ENCODE results near the gene MYLK4.

DNA sequence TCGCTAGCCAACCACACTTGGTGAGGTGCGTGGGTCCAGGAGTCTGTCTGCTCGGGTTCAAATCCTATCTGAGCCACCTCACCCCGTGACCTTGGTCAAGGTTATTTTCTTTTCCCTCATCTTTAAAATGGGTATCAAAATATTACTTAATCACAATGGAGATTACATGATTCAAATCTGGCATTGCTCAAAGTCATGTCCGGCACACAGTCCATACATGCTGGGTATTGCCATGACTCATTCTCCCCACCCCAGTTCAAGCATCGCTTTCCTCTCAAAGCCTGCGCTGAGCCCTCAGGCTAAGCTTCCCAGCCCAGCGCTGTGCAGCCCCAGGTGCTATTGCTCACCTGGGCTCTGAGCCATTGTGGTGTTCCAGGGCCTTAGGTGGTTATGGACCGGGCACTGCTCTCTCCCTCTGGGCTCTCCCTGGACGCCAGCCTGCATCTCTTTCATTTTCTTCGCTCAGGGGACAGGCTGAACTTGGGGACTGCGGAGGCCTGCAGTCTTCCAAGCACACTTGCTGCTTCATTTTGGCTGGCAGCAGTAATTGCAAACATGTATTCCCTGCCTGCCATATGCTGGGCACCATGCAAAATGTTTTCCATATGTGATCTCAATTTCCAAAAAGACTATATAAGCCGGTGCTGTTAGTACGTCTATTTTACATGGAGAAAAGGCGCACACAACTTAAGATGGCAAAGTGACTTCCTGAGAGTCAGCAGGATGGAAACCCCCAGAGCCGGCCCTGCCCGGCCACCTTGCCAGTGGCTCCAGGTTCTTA lies 41.8 kb upstream of the MYLK4 start:
- TF ChIP-seq, protein P1, sequence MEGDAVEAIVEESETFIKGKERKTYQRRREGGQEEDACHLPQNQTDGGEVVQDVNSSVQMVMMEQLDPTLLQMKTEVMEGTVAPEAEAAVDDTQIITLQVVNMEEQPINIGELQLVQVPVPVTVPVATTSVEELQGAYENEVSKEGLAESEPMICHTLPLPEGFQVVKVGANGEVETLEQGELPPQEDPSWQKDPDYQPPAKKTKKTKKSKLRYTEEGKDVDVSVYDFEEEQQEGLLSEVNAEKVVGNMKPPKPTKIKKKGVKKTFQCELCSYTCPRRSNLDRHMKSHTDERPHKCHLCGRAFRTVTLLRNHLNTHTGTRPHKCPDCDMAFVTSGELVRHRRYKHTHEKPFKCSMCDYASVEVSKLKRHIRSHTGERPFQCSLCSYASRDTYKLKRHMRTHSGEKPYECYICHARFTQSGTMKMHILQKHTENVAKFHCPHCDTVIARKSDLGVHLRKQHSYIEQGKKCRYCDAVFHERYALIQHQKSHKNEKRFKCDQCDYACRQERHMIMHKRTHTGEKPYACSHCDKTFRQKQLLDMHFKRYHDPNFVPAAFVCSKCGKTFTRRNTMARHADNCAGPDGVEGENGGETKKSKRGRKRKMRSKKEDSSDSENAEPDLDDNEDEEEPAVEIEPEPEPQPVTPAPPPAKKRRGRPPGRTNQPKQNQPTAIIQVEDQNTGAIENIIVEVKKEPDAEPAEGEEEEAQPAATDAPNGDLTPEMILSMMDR (IDR thresholded peaks at IDR 0.05; ENCODE audit: low read depth, low read length, missing input control) = no peak
- TF ChIP-seq TAF1 (conservative IDR thresholded peaks at IDR 0.05) = no peak
- TF ChIP-seq EGR1 (IDR thresholded peaks at IDR 0.05; ENCODE audit: low read depth in 2 of 2) = no peak
- TF ChIP-seq, protein P2, sequence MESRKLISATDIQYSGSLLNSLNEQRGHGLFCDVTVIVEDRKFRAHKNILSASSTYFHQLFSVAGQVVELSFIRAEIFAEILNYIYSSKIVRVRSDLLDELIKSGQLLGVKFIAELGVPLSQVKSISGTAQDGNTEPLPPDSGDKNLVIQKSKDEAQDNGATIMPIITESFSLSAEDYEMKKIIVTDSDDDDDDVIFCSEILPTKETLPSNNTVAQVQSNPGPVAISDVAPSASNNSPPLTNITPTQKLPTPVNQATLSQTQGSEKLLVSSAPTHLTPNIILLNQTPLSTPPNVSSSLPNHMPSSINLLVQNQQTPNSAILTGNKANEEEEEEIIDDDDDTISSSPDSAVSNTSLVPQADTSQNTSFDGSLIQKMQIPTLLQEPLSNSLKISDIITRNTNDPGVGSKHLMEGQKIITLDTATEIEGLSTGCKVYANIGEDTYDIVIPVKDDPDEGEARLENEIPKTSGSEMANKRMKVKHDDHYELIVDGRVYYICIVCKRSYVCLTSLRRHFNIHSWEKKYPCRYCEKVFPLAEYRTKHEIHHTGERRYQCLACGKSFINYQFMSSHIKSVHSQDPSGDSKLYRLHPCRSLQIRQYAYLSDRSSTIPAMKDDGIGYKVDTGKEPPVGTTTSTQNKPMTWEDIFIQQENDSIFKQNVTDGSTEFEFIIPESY (IDR thresholded peaks at IDR 0.05) = no peak
- TF ChIP-seq JUND (IDR thresholded peaks at IDR 0.05) = no peak
- no peak for TF ChIP-seq RXRA (IDR thresholded peaks at IDR 0.05)
- TF ChIP-seq RAD21 (IDR thresholded peaks at IDR 0.05) = no peak
- no peak for TF ChIP-seq SP1 (IDR thresholded peaks at IDR 0.05)
